ENCODE results near the gene AHCYL1.

DNA sequence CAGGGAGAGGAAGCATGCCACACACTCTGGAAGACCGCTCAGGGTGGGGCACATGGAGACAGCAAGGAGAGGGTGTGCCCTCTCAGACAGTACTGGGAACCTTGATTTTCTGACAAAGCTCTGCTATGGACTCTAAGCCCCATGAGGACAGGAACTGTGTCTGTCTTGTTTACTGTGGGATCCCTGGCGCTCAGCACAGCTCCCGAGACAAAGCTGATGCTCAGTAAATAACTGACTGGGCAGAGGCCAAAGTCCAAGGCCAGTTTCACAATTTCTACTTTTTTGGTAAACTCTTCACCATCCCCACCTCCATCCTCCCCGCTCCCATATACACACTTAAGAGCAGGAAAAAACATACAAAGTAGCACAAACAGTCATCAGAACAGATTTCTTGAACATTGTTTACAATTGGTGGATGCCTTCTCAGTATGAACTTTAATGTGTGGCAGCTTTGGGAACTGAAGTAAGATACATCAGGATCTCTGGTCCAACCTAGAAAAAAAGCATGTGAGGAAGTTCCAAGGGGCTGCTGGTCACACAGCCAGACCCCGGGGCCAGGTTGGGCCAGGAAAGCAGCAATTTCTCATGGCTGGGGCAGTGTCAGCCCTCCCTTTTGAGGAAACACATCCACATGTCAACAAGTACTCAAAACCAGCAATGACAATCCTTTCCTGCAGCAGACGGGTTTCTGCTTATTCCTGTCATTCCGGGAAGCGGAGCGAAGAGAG, 5.6 kb upstream of the AHCYL1 start:
- no peak for TF ChIP-seq NRF1 (IDR thresholded peaks at IDR 0.05; ENCODE audit: low read depth, low read length)
- no peak for TF ChIP-seq KDM1A (IDR thresholded peaks at IDR 0.05; ENCODE audit: borderline replicate concordance, low read length)
- TF ChIP-seq SUZ12 (IDR thresholded peaks at IDR 0.05; ENCODE audit: low read length) = no peak
- no peak for TF ChIP-seq EZH2 (IDR thresholded peaks at IDR 0.05; ENCODE audit: low read depth, low read length, severe bottlenecking)
- TF ChIP-seq, protein P1, sequence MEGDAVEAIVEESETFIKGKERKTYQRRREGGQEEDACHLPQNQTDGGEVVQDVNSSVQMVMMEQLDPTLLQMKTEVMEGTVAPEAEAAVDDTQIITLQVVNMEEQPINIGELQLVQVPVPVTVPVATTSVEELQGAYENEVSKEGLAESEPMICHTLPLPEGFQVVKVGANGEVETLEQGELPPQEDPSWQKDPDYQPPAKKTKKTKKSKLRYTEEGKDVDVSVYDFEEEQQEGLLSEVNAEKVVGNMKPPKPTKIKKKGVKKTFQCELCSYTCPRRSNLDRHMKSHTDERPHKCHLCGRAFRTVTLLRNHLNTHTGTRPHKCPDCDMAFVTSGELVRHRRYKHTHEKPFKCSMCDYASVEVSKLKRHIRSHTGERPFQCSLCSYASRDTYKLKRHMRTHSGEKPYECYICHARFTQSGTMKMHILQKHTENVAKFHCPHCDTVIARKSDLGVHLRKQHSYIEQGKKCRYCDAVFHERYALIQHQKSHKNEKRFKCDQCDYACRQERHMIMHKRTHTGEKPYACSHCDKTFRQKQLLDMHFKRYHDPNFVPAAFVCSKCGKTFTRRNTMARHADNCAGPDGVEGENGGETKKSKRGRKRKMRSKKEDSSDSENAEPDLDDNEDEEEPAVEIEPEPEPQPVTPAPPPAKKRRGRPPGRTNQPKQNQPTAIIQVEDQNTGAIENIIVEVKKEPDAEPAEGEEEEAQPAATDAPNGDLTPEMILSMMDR (IDR thresholded peaks at IDR 0.05; ENCODE audit: control extremely low read depth in 1 of 3, insufficient read depth in 1 of 3, low read depth in 1 of 3, low read length in 3 of 3) = no peak
- no peak for TF ChIP-seq RAD21 (IDR thresholded peaks at IDR 0.05 in 1 of 2, conservative IDR thresholded peaks at IDR 0.05 in 1 of 2; ENCODE audit: low read depth in 2 of 2, low read length in 2 of 2)
- TF ChIP-seq SAP30 (IDR thresholded peaks at IDR 0.05; ENCODE audit: insufficient read depth, insufficient replicate concordance, low read length) = no peak
- TF ChIP-seq YY1 (IDR thresholded peaks at IDR 0.05; ENCODE audit: low read depth, low read length) = no peak
- TF ChIP-seq, protein P2, sequence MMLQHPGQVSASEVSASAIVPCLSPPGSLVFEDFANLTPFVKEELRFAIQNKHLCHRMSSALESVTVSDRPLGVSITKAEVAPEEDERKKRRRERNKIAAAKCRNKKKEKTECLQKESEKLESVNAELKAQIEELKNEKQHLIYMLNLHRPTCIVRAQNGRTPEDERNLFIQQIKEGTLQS (IDR thresholded peaks at IDR 0.05; ENCODE audit: insufficient read depth, low read depth, low read length) = no peak
- TF ChIP-seq BCL11A (IDR thresholded peaks at IDR 0.05; ENCODE audit: low read depth in 2 of 2, low read length in 2 of 2) = no peak
- TF ChIP-seq MAFK (IDR thresholded peaks at IDR 0.05; ENCODE audit: low read depth, low read length) = no peak
- TF ChIP-seq POLR2A (IDR thresholded peaks at IDR 0.05; ENCODE audit: control extremely low read depth in 1 of 2, low read depth in 2 of 2, low read length in 2 of 2) = no peak
- TF ChIP-seq CREB1 (IDR thresholded peaks at IDR 0.05) = no peak
- TF ChIP-seq GABPA (IDR thresholded peaks at IDR 0.05; ENCODE audit: borderline replicate concordance, insufficient read depth, low read length) = no peak

Data from H1 (cell line).